ENCODE measurements around the gene PDE10A. TPM values are rescaled to one million over a fixed set of nuclear protein-coding genes. Genes with fewer than 3 reads are reported as not detected.

The PDE10A gene
- total and polyA plus RNA-seq, 2 of the 4 experiments (the other 2 are of a cell fraction), result 3.4 to 12.4 TPM

GRCh38 chr6:165594584-165595333 lies 68.3 kb downstream of the PDE10A start:
- no peak overlapping the region for H3K56ac ChIP-seq (ENCODE audit: extremely low read depth, insufficient read depth, low read length)
- H2AK9ac ChIP-seq (replicated peaks; ENCODE audit: low read depth, low read length, poor library complexity), result no peak overlapping the region
- no peak overlapping the region for H3K23ac ChIP-seq (ENCODE audit: low read depth, low read length)
- DNase-seq, result no peak
- TF ChIP-seq CTCF (conservative IDR thresholded peaks at IDR 0.05; ENCODE audit: low read depth, low read length), result no peak
- no peak for TF ChIP-seq MXI1 (IDR thresholded peaks at IDR 0.05; ENCODE audit: borderline replicate concordance, low read depth, low read length)
- TF ChIP-seq FOS (IDR thresholded peaks at IDR 0.05; ENCODE audit: low read depth, low read length), result no peak
- no peak for TF ChIP-seq BHLHE40 (IDR thresholded peaks at IDR 0.05; ENCODE audit: low read depth, low read length)
- no peak for TF ChIP-seq MAZ (IDR thresholded peaks at IDR 0.05; ENCODE audit: borderline replicate concordance, low read depth, low read length)
- TF ChIP-seq SMC3 (IDR thresholded peaks at IDR 0.05; ENCODE audit: low read depth, low read length), result no peak
- no peak for TF ChIP-seq CEBPB (IDR thresholded peaks at IDR 0.05; ENCODE audit: low read depth, low read length)
- TF ChIP-seq MAFK (IDR thresholded peaks at IDR 0.05; ENCODE audit: low read depth, low read length), result no peak
- no peak for TF ChIP-seq CHD1 (IDR thresholded peaks at IDR 0.05; ENCODE audit: low read depth, low read length)
- TF ChIP-seq POLR2A (IDR thresholded peaks at IDR 0.05; ENCODE audit: low read depth, low read length), result no peak
- TF ChIP-seq USF2 (IDR thresholded peaks at IDR 0.05; ENCODE audit: low read depth, low read length), result no peak
- dilution Hi-C loops (cut with HindIII; ENCODE audit: low sequenced_read_pairs, unreplicated experiment), result no loop called here
- no peak overlapping the region for H2BK15ac ChIP-seq (ENCODE audit: low read depth, low read length)
- peaks cover 25 to 33% of the 10 kb centered on the region in 2 experiments for H3K79me1 ChIP-seq (ENCODE audit: low read depth in 1 of 2, low read length in 2 of 2)
- no peak overlapping the region for H4K5ac ChIP-seq (ENCODE audit: low read depth, low read length)
- H3K9me1 ChIP-seq (ENCODE audit: insufficient read depth, low read length), result no peaks in the 10 kb centered on the region
- no peak for ATAC-seq (ENCODE audit: low read depth)
- H2BK120ac ChIP-seq (ENCODE audit: low read depth, low read length), result no peak overlapping the region
- ChIA-PET CTCF (no interaction called here), POLR2A (ENCODE audit: unreplicated experiment) (no interaction called here)
- in situ Hi-C loops (cut with MboI; ENCODE audit: low sequenced_read_pairs), result no loop called here
- no peak overlapping the region for H3K14ac ChIP-seq (replicated peaks; ENCODE audit: low read depth, low read length)
- no peaks in the 10 kb centered on the region for H3K36me3 ChIP-seq (ENCODE audit: control insufficient read depth, insufficient read depth, low read length)
- no peak overlapping the region for H3K4me2 ChIP-seq (ENCODE audit: low read depth, low read length)
- H3K9me3 ChIP-seq (ENCODE audit: control insufficient read depth, insufficient read depth, low read length), result no peaks in the 10 kb centered on the region
- no peak overlapping the region for H3K4me3 ChIP-seq (ENCODE audit: insufficient read depth, low read depth, low read length)
- intact Hi-C loops (cut with micrococcal nuclease), result no loop called here
- H4K91ac ChIP-seq (ENCODE audit: insufficient read depth, low read depth, low read length), result no peak overlapping the region
- no peak overlapping the region for H3K4ac ChIP-seq (ENCODE audit: low read depth, low read length)
- H2AK5ac ChIP-seq (ENCODE audit: low read depth, low read length), result no peak overlapping the region
- no peak overlapping the region for H3K18ac ChIP-seq (ENCODE audit: low read depth, low read length)
- no peak overlapping the region for H2AFZ ChIP-seq (replicated peaks; ENCODE audit: low read length, poor library complexity)
- no peaks in the 10 kb centered on the region for H3K4me1 ChIP-seq (ENCODE audit: control insufficient read depth, insufficient read depth, low read length)
- no peaks in the 10 kb centered on the region for H3K27me3 ChIP-seq (ENCODE audit: control insufficient read depth, insufficient read depth, low read length)
- H3K27ac ChIP-seq (ENCODE audit: insufficient read depth, low read length), result no peak overlapping the region
- H2BK5ac ChIP-seq (ENCODE audit: low read depth, low read length, poor library complexity, severe bottlenecking), result no peak overlapping the region
- no TSS peak for BruUV-seq (replicated peaks)
- 87% methylated on average over 2 of the region's 7 CpGs; no CpG with 5 or more reads in 1 of the 2 experiments for WGBS, 2 experiments (ENCODE audit: extremely low coverage in 2 of 2, insufficient read length in 1 of 2)
- no peak overlapping the region for H4K8ac ChIP-seq (ENCODE audit: low read depth in 2 of 2, low read length in 2 of 2)
- H2BK20ac ChIP-seq (ENCODE audit: low read depth, low read length), result no peak overlapping the region
- H3K9ac ChIP-seq (ENCODE audit: low read depth, low read length), result no peak overlapping the region
- no peaks in the 10 kb centered on the region; the same call in 1 of the 2 replicates for H4K20me1 ChIP-seq (ENCODE audit: insufficient read depth, low read length)
